IMR-90 (cell line): ENCODE measurements around the gene MSI2. TPM values are rescaled to one million over a fixed set of nuclear protein-coding genes. Genes with fewer than 3 reads are reported as not detected.

Experiments
- ATAC-seq: fragments of 200-7000 bp; cut with Tn5 transposase; 2 replicates; pipeline ENCODE4 v1.9.1; 2020; ENCODE audit warnings: low read depth, mild to moderate bottlenecking, moderate library complexity
- BruUV-seq: library from RNA; stranded (reverse); fragments of 400-500 nt; replicated peaks from 2 replicates; lab custom pipeline; 2021; lab: Mats Ljungman, UMichigan
- CTCF ChIA-PET: fragments of 300-600 bp; formaldehyde crosslinking; extraction: SDS; loops from one replicate; lab custom pipeline; 2021; ENCODE audit warnings: antibody characterized with exemption; lab: Yijun Ruan, JAX
- POLR2A ChIA-PET: fragments of 300-600 bp; sonication (Branson Sonifier 250); formaldehyde crosslinking; loops from one replicate; lab custom pipeline; 2022; ENCODE audit warnings: antibody characterized with exemption; ENCODE audit not compliant: unreplicated experiment; lab: Charles Lee
- DNase-seq: peaks from one replicate; pipeline ENCODE4 v3.0.0; 2013
- H2AFZ ChIP-seq: replicated peaks from 2 replicates; pipeline ENCODE3; 2013; ENCODE audit warnings: low read length, mild to moderate bottlenecking; ENCODE audit not compliant: poor library complexity
- H2AK5ac ChIP-seq: 2 replicates; pipeline ENCODE4 v1.6.1; 2013; ENCODE audit warnings: low read depth, low read length, inconsistent platforms
- H2AK9ac ChIP-seq: replicated peaks from 2 replicates; pipeline ENCODE3; 2013; ENCODE audit warnings: mild to moderate bottlenecking, low read depth, low read length, moderate library complexity; ENCODE audit not compliant: poor library complexity
- H2BK120ac ChIP-seq: 2 replicates; pipeline ENCODE4 v1.6.1; 2013; ENCODE audit warnings: low read depth, low read length, inconsistent platforms
- H2BK15ac ChIP-seq: 3 replicates; pipeline ENCODE4 v1.6.1; 2013; ENCODE audit warnings: low read depth, low read length, inconsistent platforms
- H2BK20ac ChIP-seq: 2 replicates; pipeline ENCODE4 v1.6.1; 2013; ENCODE audit warnings: low read depth, mild to moderate bottlenecking, inconsistent platforms, low read length, moderate library complexity
- H2BK5ac ChIP-seq: 2 replicates; pipeline ENCODE4 v1.6.1; 2013; ENCODE audit warnings: mild to moderate bottlenecking, low read depth, low read length, inconsistent platforms; ENCODE audit not compliant: poor library complexity, severe bottlenecking
- H3K14ac ChIP-seq: replicated peaks from 2 replicates; pipeline ENCODE4 v1.6.1; 2013; ENCODE audit warnings: low read depth, low read length, inconsistent platforms
- H3K18ac ChIP-seq: 2 replicates; pipeline ENCODE4 v1.6.1; 2013; ENCODE audit warnings: low read depth, low read length, control low read depth
- H3K23ac ChIP-seq: 2 replicates; pipeline ENCODE4 v1.6.1; 2013; ENCODE audit warnings: low read depth, low read length, inconsistent platforms
- H3K27ac ChIP-seq: 2 replicates; pipeline ENCODE4 v1.5.1; 2013; ENCODE audit warnings: mild to moderate bottlenecking, control low read depth, low read length; ENCODE audit not compliant: insufficient read depth
- H3K27me3 ChIP-seq: 2 replicates; pipeline ENCODE4 v1.6.1; 2013; ENCODE audit warnings: low read length; ENCODE audit not compliant: control insufficient read depth, insufficient read depth
- H3K36me3 ChIP-seq: 2 replicates; pipeline ENCODE4 v1.6.1; 2013; ENCODE audit warnings: low read length, mixed read lengths; ENCODE audit not compliant: control insufficient read depth, insufficient read depth
- H3K4ac ChIP-seq: 2 replicates; pipeline ENCODE4 v1.6.1; 2013; ENCODE audit warnings: low read depth, low read length, inconsistent platforms
- H3K4me1 ChIP-seq: 2 replicates; pipeline ENCODE4 v1.6.1; 2013; ENCODE audit warnings: low read length, mixed read lengths; ENCODE audit not compliant: control insufficient read depth, insufficient read depth
- H3K4me2 ChIP-seq: 2 replicates; pipeline ENCODE4 v1.6.1; 2013; ENCODE audit warnings: low read depth, mild to moderate bottlenecking, control low read depth, low read length, moderate library complexity
- H3K4me3 ChIP-seq: 2 replicates; pipeline ENCODE4 v1.5.1; 2013; ENCODE audit warnings: low read depth, mild to moderate bottlenecking, control low read depth, low read length, moderate library complexity; ENCODE audit not compliant: insufficient read depth
- H3K56ac ChIP-seq: 2 replicates; pipeline ENCODE4 v1.6.1; 2013; ENCODE audit warnings: low read length, inconsistent platforms; ENCODE audit not compliant: insufficient read depth; ENCODE audit errors: extremely low read depth
- H3K79me1 ChIP-seq, 2 experiments: 2 replicates each; pipeline ENCODE4 v1.6.1; 2013; ENCODE audit warnings: low read length in 2 of 2, inconsistent platforms in 1 of 2, low read depth in 1 of 2
- H3K9ac ChIP-seq: 2 replicates; pipeline ENCODE4 v1.6.1; 2013; ENCODE audit warnings: low read depth, low read length, control low read depth
- H3K9me1 ChIP-seq: 2 replicates; pipeline ENCODE4 v1.6.1; 2013; ENCODE audit warnings: low read length, inconsistent platforms; ENCODE audit not compliant: insufficient read depth
- H3K9me3 ChIP-seq: 2 replicates; pipeline ENCODE4 v1.6.1; 2013; ENCODE audit warnings: low read length; ENCODE audit not compliant: control insufficient read depth, insufficient read depth
- H4K20me1 ChIP-seq: 2 replicates; pipeline ENCODE4 v1.6.1; 2013; ENCODE audit warnings: low read length, inconsistent platforms; ENCODE audit not compliant: insufficient read depth
- H4K5ac ChIP-seq: 2 replicates; pipeline ENCODE4 v1.6.1; 2013; ENCODE audit warnings: mild to moderate bottlenecking, low read depth, low read length, control low read depth
- H4K8ac ChIP-seq, 2 experiments: 2 replicates each; pipeline ENCODE4 v1.6.1; 2013; ENCODE audit warnings: low read depth in 2 of 2, low read length in 2 of 2, control low read depth in 1 of 2, inconsistent platforms in 1 of 2
- H4K91ac ChIP-seq: 2 replicates; pipeline ENCODE4 v1.6.1; 2013; ENCODE audit warnings: low read depth, low read length, inconsistent platforms; ENCODE audit not compliant: insufficient read depth
- BHLHE40 ChIP-seq: fragments of 150-350 bp; IDR thresholded peaks from 2 replicates; pipeline ENCODE4 v1.6.1; 2016; ENCODE audit warnings: mild to moderate bottlenecking, low read depth, low read length
- CEBPB ChIP-seq: IDR thresholded peaks from 2 replicates; pipeline ENCODE4 v1.6.1; 2012; ENCODE audit warnings: low read depth, low read length, improper control_type of control experiment
- CHD1 ChIP-seq: IDR thresholded peaks from 2 replicates; pipeline ENCODE4 v1.6.1; 2012; ENCODE audit warnings: low read depth, low read length, improper control_type of control experiment
- CTCF ChIP-seq: conservative IDR thresholded peaks from 2 replicates; pipeline ENCODE4 v1.5.1; 2012; ENCODE audit warnings: mild to moderate bottlenecking, low read depth, low read length, improper control_type of control experiment
- ELK1 ChIP-seq: fragments of 150-350 bp; IDR thresholded peaks from 2 replicates; pipeline ENCODE4 v1.6.1; 2016; ENCODE audit warnings: low read depth, mild to moderate bottlenecking, low read length, moderate library complexity, borderline replicate concordance
- FOS ChIP-seq: fragments of 150-350 bp; IDR thresholded peaks from 2 replicates; pipeline ENCODE4 v1.6.1; 2016; ENCODE audit warnings: low read depth, low read length
- MAFK ChIP-seq: IDR thresholded peaks from 2 replicates; pipeline ENCODE4 v1.6.1; 2012; ENCODE audit warnings: low read depth, low read length, improper control_type of control experiment
- MAZ ChIP-seq: IDR thresholded peaks from 2 replicates; pipeline ENCODE4 v1.6.1; 2012; ENCODE audit warnings: low read depth, mild to moderate bottlenecking, low read length, improper control_type of control experiment, moderate library complexity, borderline replicate concordance
- NFE2L2 ChIP-seq: fragments of 150-350 bp; IDR thresholded peaks from 2 replicates; pipeline ENCODE4 v1.6.1; 2016; ENCODE audit warnings: low read depth, mild to moderate bottlenecking, low read length
- POLR2A ChIP-seq: IDR thresholded peaks from 2 replicates; pipeline ENCODE4 v1.6.1; 2012; ENCODE audit warnings: mild to moderate bottlenecking, low read depth, low read length
- RAD21 ChIP-seq: IDR thresholded peaks from 2 replicates; pipeline ENCODE4 v1.6.1; 2012; ENCODE audit warnings: low read length, improper control_type of control experiment
- RCOR1 ChIP-seq: IDR thresholded peaks from 2 replicates; pipeline ENCODE4 v1.6.1; 2012; ENCODE audit warnings: mild to moderate bottlenecking, low read length, improper control_type of control experiment; ENCODE audit not compliant: insufficient replicate concordance
- RFX5 ChIP-seq: IDR thresholded peaks from 2 replicates; pipeline ENCODE4 v1.8.0; 2012; ENCODE audit warnings: low read depth, mild to moderate bottlenecking, low read length, moderate library complexity
- SMC3 ChIP-seq: fragments of 150-350 bp; IDR thresholded peaks from 2 replicates; pipeline ENCODE4 v1.6.1; 2016; ENCODE audit warnings: low read depth, mild to moderate bottlenecking, antibody characterized with exemption, low read length, moderate library complexity
- USF2 ChIP-seq: fragments of 150-350 bp; IDR thresholded peaks from 2 replicates; pipeline ENCODE4 v1.6.1; 2017; ENCODE audit warnings: mild to moderate bottlenecking, antibody characterized with exemption, low read length, low read depth
- WGBS, 2 experiments: methylation state at CpG; one replicate each; pipeline versions ENCODE4 v1.1.5 to v1.1.7; 2013; ENCODE audit warnings: missing lambda C conversion rate in 2 of 2; ENCODE audit not compliant: insufficient read length in 1 of 2; ENCODE audit errors: extremely low coverage in 2 of 2; 5-methylcytosine and 5-hydroxymethylcytosine counted together
- dilution Hi-C: fragments of 300-500 bp; cut with HindIII; formaldehyde crosslinking; loops from one replicate; pipeline ENCODE4 v1.14.3; 2018; ENCODE audit warnings: low sequenced_read_pairs; ENCODE audit not compliant: unreplicated experiment
- in situ Hi-C: fragments of 300-500 bp; cut with MboI; formaldehyde crosslinking; loops from 3 replicates; pipeline ENCODE4 v1.14.3; 2019; ENCODE audit warnings: low sequenced_read_pairs, inconsistent platforms, mixed read lengths
- intact Hi-C: fragments of 100-400 bp; cut with micrococcal nuclease; formaldehyde crosslinking; loops from 2 replicates; pipeline ENCODE4 v1.10.0; 2022
- polyA plus RNA-seq, 3 experiments: library from polyadenylated mRNA; depleted of rRNA; stranded (reverse); fragments of >200 nt; gene quantifications; 2 replicates each; pipeline ENCODE4 v1.2.3, GENCODE V29; 2012; ENCODE audit warnings: low replicate concordance in 1 of 3
- total RNA-seq: library from RNA; depleted of rRNA; stranded (reverse); fragments of >200 nt; gene quantifications from 2 replicates; pipeline ENCODE4 v1.2.3, GENCODE V29; 2012

The MSI2 gene
- total and polyA plus RNA-seq, 2 of the 4 experiments (the other 2 are of a cell fraction): 13.0 to 16.0 TPM

GRCh38 chr17:57684711-57685498, 428.6 kb downstream of the MSI2 start:
- in situ Hi-C loops: no loop called here
- no peak overlapping the region for H3K4me2 ChIP-seq
- H3K79me1 ChIP-seq: no peaks in the 10 kb centered on the region
- no peak overlapping the region for H3K27ac ChIP-seq
- 70% methylated on average over 2 of the region's 13 CpGs; no CpG with 5 or more reads in 1 of the 2 experiments for WGBS, 2 experiments
- no peaks in the 10 kb centered on the region for H3K27me3 ChIP-seq
- no peak overlapping the region for H2AK5ac ChIP-seq
- H3K23ac ChIP-seq: no peak overlapping the region
- H3K14ac ChIP-seq: no peak overlapping the region
- H3K4me1 ChIP-seq: no peaks in the 10 kb centered on the region
- H3K36me3 ChIP-seq: no peaks in the 10 kb centered on the region
- no peak overlapping the region for H2AFZ ChIP-seq
- ChIA-PET POLR2A (no interaction called here), CTCF (interaction anchor here (0.6 kb wide), 1 partner anchor 1007 kb away, joined by 3 read pairs; the partner anchor contains the start of gene TEX14)
- no peaks in the 10 kb centered on the region for H3K9me3 ChIP-seq
- H3K4ac ChIP-seq: no peak overlapping the region; the same call in 1 of the 2 replicates
- ATAC-seq (no peak), DNase-seq (no peak)
- H2AK9ac ChIP-seq: peak overlapping the region; percentile 1
- H3K18ac ChIP-seq: no peak overlapping the region
- no peak overlapping the region for H4K5ac ChIP-seq
- no peak overlapping the region for H2BK5ac ChIP-seq
- no peak overlapping the region for H3K4me3 ChIP-seq
- no peak overlapping the region for H2BK120ac ChIP-seq
- no peak overlapping the region for H3K9ac ChIP-seq
- no peak overlapping the region for H3K56ac ChIP-seq
- no peak overlapping the region for H4K8ac ChIP-seq
- no peaks in the 10 kb centered on the region for H4K20me1 ChIP-seq
- no TSS peak for BruUV-seq
- H4K91ac ChIP-seq: no peak overlapping the region
- intact Hi-C loops: no loop called here
- no peak overlapping the region for H2BK15ac ChIP-seq
- H3K9me1 ChIP-seq: no peaks in the 10 kb centered on the region
- no peak overlapping the region for H2BK20ac ChIP-seq
- dilution Hi-C loops: no loop called here
- no peak for TF ChIP-seq CHD1
- no peak for TF ChIP-seq RAD21
- TF ChIP-seq BHLHE40: no peak
- TF ChIP-seq CEBPB: no peak
- no peak for TF ChIP-seq RFX5
- no peak for TF ChIP-seq FOS
- no peak for TF ChIP-seq POLR2A
- no peak for TF ChIP-seq CTCF
- no peak for TF ChIP-seq SMC3
- no peak for TF ChIP-seq ELK1
- no peak for TF ChIP-seq MAZ
- TF ChIP-seq NFE2L2: no peak
- no peak for TF ChIP-seq USF2
- TF ChIP-seq RCOR1: no peak
- no peak for TF ChIP-seq MAFK
